Upper lobe of left lung (tissue), 4 donors: ENCODE results near the gene TMEM45A.

Experiments used
- CTCF ChIP-seq, 6 experiments: fragments of 450-650 bp in 4 of 6; fragments of 200-600 bp in 2 of 6; sonication (generic) in 2 of 6; IDR thresholded peaks; one replicate each; pipeline ENCODE4 v1.5.1; 2016 to 2019; ENCODE audit warnings: antibody characterized with exemption in 6 of 6
- POLR2AphosphoS5 ChIP-seq, 2 donors: sonication (generic); formaldehyde crosslinking; IDR thresholded peaks; one replicate each; pipeline ENCODE4 v1.5.1; 2017; ENCODE audit warnings: antibody characterized with exemption in 2 of 2

GRCh38 chr3:100586832-100587231, 94.4 kb downstream of the TMEM45A start:
- TF ChIP-seq CTCF (IDR thresholded peaks at IDR 0.05) = no peak
- TF ChIP-seq POLR2AphosphoS5 (IDR thresholded peaks at IDR 0.05) = no peak
